Stimulated activated CD4-positive, alpha-beta T cell treated with anti-CD3 and anti-CD28 coated beads, Interleukin-2, amount 100 ng/mL, for 24 hours (primary cell): Measurements from ENCODE around the gene CEP152.

Experiments
- DNase-seq, 2 donors: peaks; one replicate each; pipeline ENCODE4 v3.0.0-alpha.2; 2020

CEP152 gene

GRCh38 chr15:48702569-48703236 is 108.2 kb downstream of the CEP152 start:
- DNase-seq, result no peak

DNA sequence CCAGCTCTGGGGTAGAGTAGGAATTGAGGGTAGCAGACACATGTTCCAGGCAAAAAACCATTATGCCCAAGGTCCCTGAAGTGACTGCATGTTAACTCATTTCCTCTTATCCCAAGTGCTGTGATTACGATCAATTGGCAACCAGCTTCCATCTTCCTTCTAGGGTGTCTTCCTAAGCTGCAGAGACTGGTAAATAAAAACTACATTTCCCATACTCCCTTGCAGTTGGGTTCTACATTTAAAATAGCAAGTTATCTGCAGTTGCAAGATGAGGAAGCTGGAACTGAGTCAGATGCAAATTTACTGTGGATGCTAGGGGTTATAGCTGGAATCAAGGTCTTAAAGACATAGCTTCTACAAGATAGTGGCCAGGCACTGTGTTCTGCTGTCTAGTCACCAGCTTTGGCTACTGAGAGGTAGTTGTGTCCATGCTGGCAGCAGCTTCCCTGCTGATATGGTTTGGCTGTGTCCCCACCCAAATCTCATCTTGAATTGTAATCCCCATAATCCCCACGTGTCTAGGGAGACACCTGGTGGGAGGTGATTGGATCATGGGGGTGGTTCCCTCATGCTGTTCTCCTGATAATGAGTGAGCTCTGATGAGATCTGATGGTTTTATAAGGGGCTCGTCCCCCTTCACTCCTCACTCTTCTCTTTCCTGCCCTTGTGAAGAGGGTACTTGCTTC is 114.1 kb downstream of the CEP152 start:
- no peak for DNase-seq

DNA sequence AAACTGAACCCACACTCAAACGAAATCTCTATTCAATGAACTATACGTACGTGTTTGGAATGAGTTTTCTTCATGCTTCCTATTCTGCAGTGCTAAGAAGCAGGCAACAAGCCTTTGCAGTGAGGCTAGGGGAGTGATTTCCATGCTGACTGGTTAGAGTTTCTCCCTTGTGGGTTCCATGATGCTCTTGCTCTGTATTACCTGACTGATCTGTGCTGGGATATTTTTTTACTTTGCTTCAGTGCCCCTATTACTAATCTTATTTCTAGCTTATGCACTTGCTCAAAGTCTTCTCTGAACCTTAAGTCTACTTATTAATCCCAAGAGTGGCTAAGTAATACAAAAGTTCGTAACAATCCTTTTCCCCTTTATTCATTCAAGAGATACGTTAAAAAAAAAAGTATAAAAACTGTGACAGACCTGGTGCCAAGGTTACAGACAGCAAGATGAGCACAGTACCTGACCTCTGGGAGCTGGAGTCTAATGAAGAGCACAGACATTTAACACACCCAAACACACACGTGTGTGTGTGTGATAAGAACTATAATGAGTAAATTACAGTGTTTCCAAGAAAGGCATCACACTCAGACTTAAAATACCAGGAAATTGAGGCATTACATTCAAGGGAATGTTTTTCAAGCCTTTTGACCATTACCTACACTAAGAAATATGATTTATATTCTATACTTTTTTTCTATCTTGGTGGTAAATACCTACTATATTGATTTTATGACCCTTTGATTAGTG is 114.9 kb downstream of the CEP152 start:
- no peak for DNase-seq

DNA sequence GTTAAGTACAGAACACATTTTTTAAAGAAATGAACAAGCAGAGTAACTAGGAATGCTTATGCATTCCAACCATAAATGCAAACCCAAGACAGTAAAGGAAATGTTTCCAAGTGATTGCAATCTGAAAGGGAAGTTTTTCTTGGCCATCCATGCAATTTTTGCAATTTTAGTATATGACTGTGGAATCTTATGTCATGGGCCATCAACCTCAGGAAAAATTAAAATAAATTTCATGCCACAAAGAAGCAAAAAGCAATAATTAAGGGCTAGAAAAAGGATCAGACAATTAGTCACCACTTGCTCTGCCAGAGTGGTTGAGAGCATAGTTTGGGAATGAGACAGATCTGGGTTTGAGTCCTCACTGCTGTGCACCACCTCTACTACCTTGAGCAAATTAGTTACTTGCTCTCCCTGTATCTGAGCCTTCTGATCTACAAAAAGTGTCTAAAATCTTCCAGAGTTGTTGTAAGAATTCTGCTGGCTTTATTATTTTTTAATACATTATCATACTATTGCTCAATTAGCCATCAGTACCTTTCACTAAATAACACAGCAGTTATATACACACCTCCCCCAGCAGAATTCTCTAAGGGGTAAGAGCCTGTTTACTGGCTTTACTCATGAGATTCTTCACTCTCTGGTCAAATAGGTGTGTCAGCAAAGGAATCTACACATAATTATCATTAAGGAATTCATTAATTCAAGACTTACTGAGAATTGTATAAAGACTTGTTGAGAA is 115.6 kb downstream of the CEP152 start:
- DNase-seq, result no peak

DNA sequence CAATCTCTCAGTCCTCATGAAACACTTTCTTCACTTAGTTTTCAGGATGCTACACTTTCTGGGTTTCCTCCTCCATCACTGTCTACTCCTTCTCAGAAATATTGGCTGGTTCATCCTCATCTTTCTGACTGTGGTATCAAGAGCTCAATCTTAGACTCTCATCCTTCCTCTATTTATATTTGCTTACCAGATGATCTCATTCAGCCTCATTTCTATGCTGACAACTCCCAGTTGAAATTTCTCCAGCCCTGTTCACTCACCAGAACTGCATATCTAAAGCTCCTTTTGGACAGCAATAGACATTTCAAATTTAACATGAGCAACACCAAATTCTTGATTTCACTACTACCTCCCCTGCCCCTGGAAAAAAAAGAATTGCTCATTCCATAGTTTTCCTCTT is 117.4 kb downstream of the CEP152 start:
- no peak for DNase-seq

DNA sequence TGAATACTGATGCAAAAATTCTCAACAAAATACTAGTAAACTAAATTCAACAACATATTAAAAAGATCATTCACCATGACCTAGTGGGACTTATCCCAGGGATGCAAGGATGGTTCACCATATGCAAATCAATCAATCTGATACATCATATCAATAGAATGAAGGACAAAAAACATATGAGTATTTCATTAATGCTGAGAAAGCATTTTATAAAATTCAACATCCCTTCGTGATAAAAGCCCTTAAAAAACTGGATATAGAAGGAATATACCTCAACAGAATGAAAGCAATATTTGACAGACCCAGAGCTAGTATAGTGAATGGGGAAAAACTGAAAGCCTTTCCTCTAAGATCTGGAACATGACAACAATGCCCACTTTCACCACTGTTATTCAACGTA is 122.4 kb downstream of the CEP152 start:
- DNase-seq, result no peak
